Stimulated activated CD8-positive, alpha-beta memory T cell treated with anti-CD3 and anti-CD28 coated beads, Interleukin-4, amount 100 ng/mL, for 4 hours (primary cell): ENCODE data around the gene FAM234B.

Source experiments
- DNase-seq, 2 donors: peaks; one replicate each; pipeline ENCODE4 v3.0.0-alpha.2; 2020; ENCODE audit warnings: low read depth in 2 of 2, low spot score in 1 of 2

Gene FAM234B, protein sequence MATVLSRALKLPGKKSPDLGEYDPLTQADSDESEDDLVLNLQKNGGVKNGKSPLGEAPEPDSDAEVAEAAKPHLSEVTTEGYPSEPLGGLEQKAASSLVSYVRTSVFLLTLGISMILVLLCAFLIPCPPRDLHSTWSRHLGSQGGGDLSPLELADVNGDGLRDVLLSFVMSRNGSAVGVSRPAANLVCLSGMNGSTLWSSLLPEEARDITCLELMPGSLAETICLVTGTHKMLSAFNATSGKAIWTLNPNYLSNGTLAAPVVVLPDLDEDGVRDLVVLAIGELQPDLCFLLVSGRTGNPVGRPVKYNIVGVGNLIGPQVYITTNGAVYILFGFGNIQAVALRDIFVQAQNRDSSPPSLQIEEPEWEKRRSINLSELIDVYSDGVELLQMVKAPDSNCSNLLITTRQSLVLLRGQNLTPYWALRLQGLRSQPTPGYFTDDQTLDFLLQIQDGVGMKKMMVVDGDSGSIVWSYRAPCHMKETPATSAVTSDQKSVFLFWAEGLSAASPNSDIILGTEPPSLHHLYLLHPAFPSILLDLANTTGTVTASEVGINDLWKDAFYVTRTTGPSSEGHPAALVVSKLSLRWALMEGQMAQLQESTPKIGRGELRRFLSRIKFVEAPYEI

DNA sequence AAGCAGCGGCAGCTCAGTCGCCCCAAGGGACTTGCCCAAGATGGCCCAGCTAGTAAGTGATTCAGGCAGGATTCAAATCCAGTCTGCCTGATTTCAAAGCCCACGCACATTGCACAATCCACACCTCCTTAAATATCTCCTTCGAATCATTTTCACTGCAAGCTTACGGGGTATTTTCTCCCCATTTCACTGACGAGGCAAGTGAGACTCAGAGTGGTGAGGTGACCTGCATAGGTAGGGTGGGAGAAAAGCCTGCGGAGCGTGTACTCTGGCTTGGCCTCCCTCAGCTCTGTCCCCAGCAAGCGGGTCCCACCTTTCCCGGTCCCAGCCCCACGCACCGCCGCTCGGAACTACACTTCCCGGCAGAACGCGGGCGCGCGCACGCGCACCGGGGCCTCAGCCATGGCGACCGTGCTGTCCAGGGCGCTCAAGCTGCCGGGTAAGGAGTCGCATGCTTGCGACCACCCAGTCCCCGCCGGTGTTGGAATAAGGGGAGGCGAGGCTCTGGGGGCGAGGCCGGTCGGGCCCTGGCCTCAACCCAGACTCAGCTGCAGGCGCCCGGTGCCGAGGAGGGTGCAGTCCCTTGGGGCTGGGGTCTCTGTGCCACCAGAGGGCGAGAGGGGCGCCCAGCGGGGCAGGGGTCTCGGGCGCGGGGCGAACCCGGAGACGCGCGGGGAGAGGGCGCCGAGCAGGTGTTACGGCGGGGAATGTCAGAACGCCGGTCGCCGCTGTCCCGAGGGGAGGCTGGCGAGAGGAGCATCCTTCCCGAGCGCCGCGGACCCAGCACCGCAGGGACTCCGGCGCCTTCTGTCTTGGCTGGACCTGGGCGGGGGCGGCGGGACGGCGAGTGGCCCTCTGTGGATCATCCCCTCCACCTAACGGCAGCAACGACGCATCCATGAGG lies at the start of gene FAM234B:
Gene FAM234B, plus strand, starts transcription at position 380 of the 904 bp plus-strand sequence. Its CDS starts 23 bp downstream, at position 403.
- DNase-seq: peak; percentile 48 to 53

DNA sequence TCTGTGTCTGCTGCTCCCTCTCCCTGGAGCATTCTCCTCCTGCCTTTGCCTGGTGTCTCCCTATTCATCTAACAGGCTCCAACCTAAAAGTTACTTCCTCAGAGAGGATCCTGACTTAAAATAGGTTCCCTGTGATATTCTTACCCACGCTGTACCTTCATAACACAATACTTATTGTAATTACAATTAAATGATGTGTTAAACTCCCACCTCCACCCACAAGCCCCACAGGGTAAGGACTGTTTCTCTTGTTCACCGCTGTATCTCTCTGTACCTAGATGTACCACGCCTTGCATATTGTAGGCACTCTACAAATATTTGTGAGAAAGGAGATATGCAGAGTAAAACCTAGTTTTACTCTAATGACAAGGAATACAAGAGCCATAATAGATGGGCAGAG lies 49.1 kb upstream of the FAM234B start:
- DNase-seq: no peak

DNA sequence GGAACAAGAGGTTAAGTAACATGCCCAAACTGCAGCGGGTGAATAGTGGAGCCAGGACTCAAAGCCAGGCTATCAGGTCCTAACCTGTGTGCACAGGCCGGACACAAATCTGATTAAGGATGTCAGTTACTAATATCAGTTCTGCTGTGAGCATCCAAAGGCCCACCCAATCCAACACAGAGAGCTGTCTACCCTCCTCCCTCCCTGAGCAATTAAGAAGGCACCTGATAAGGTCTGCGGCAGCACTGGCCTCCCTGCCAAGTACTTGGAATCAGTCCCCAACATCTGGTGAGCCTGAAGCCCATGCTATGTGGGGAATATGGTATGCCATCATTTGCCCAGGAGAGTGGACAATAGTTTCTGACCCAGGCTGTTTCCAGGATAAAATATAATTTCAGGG lies 48.0 kb upstream of the FAM234B start:
- DNase-seq: no peak

DNA sequence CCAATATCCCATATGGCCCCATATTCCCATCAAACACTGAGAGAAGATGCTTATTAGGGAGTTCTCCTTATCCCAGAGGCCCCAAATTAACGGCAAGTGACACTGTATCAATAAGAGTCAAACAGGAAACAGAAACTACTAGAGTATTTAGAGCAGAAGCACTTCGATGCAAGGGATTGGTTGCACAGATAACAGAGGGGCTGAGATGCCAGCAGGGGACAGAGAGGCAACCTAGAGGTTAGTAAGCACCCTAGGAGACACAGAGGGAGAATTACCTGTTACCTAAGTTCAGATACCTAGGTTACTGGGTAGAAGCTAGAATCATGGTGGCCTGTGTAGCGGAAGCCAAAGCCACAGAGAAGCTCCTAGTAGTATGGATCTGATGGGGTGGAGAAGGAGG lies 47.0 kb upstream of the FAM234B start:
- DNase-seq: no peak

DNA sequence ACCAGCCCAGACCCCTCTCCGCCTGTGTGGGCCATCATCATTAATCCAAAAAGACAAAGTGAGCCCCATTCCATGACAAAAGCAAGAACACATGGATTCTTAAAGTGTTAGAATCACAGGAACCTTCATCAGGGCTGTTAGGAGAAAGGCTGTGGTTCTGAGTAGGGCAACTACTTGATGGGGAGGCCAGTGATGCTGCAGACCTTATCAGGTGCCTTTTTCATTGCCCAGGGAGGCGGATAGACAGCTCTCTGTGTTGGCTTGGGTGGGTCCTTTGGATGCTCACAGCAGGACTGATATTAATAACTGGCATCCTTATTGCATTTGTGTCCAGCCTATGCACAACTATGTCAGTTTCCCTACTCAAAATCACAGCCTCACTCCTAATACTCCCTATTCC lies 46.4 kb upstream of the FAM234B start:
- no peak for DNase-seq

DNA sequence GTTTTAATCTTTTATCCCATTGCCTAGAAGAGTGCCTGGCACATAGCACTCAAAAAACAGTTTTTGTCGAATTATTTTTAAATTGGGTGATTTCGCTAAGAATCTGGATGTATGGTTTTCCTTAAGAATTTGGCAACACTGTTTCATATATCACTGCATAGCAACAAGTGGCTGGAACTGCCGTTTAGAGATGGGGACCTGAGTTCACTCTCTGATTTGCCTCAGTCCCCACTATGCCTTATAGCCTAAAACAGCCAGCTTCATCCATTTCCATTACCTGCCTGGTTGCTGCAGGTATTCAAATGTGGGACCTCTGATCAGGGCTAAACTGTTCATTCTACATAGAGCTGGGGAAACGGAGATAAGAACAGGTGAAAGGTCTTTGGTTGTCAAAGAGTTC lies 45.9 kb upstream of the FAM234B start:
- no peak for DNase-seq

DNA sequence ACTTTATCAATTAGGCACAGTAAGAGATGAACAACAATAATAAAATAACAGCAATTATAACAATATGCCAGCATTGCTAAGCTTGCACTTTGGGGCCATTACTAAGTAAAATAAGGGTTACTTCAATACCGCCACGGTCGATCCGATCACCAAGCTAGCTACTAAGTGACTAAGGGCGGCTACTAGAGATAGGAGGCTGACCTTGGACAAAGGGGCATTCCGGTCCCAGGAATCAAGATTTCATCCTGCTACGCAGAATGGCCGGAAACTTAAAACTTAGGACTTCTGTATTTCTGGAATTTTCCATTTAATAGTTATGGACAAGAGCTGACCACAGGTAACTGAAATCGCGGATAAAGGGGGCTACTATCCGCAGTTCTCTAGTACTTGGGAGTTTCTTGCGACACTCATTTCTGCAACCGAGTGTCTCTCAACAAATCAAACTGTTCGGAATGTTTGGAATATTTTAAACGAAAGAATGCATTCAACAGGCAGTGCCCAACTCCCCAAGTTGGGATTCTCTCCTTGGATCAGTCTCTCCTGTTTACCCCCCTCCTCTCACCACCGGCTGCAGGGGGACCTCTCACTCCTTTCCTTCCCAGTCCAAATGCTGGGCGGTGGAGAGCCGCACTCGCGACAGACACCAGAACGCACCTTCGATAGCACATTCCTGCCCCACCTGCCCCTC lies 44.8 kb upstream of the FAM234B start:
- DNase-seq: peak in 1 of 2 donors; percentile 1

DNA sequence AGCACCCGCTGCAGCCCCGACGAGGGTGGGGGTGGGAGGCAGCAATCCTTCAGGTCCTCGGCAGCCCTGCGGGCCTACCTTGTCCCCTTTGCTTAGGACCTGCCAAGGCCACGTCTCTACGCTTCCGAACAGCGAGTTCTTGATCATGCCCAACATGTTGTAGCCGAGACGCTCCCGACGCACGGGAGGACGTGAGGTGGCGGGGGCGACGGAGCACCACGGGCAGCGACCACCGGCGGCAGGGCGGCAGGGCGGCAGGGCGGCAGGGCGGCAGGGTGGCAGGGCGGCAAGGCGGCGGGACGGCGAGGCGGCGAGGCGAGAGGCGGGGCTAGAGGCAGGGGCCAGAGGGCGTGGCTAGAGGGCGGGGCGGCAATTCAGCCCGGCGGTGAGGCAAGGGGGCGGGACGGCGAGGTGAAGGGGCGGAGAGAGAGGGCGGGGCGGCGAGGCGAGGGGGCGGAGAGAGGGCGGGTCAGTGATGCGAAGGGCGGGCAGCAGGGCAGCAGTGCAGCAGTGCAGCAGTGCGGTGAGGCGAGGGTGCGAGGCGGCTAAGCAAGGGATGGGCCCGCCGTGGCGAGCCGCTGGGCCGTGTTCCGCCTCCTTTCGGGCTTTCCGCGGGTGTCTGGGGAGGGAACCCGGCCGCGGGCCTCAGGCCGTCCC lies 44.1 kb upstream of the FAM234B start, which contains the start of gene HEBP1:
Gene HEBP1, minus strand, starts transcription at position 307 of the 657 bp plus-strand sequence. Its CDS starts 151 bp downstream, at position 156.
- peak; percentile 90 to 95 for DNase-seq

DNA sequence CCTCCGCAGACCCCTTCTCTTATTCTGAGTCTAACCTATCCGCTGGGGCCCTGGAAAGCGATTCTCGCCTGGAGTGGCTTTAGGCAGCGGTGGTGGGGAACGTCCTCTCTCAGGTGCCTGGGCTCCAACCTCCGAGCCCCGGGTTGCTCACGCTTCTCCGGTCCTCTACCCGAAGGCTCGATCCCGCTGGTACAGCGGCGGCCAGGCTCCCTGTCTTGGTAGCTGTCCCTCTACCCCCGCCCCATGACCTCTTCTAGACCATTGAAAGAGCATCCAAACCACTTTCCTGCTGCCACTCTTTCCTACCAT lies 43.6 kb upstream of the FAM234B start:
- DNase-seq: peak in 1 of 2 donors; percentile 6

DNA sequence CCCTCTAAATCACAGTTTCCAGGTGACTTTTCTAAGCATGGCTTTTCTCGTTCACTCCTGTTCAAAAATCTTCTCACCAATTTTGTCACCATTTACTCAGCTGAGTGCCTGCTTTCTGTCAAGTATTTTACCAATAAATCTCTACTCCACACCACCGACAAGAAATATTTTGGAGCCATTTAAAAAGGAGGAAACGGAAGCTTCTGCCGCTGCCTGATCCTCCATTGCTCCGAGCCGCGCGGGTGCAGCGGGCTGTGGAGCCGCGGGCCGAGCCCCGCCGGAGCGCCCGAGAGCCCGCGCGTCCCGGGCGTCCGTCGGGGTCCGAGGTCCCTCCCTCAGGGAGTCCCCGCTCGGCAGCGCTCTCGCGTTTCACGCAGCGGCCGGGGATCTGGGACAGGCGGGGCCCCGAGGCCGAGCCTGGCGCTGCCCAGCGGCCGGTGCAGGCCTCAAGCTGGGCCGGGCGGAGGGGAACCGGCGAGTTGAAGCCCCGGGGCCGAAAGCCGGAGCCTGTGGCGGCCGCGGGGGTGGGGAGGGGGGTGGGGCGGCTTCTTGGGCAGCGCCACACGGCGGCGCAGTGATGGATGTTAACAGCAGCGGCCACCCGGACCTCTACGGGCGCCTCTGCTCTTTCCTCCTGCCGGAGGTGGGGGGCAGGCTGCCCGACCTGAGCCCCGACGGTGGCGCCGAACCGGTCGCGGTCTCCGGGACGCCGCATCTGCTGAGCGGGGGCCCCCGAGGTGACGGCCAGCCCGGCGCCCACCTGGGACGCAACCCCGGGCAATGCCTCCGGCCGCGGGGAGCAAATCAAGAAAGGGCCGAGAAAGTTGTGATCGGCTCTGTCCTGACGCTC lies 43.0 kb upstream of the FAM234B start:
- DNase-seq: peak in 1 of 2 donors; percentile 1

DNA sequence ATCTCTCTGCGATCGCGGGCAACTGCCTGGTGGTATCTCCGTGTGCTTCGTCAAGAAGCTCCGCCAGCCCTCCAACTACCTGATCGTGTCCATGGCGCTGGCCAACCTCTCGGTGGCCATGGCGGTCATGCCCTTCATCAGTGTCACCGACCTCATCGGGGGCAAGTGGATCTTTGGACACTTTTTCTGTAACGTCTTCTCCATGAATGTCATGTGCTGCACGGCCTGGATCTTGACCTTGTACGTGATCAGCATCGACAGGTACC lies 42.5 kb upstream of the FAM234B start:
- no peak for DNase-seq

DNA sequence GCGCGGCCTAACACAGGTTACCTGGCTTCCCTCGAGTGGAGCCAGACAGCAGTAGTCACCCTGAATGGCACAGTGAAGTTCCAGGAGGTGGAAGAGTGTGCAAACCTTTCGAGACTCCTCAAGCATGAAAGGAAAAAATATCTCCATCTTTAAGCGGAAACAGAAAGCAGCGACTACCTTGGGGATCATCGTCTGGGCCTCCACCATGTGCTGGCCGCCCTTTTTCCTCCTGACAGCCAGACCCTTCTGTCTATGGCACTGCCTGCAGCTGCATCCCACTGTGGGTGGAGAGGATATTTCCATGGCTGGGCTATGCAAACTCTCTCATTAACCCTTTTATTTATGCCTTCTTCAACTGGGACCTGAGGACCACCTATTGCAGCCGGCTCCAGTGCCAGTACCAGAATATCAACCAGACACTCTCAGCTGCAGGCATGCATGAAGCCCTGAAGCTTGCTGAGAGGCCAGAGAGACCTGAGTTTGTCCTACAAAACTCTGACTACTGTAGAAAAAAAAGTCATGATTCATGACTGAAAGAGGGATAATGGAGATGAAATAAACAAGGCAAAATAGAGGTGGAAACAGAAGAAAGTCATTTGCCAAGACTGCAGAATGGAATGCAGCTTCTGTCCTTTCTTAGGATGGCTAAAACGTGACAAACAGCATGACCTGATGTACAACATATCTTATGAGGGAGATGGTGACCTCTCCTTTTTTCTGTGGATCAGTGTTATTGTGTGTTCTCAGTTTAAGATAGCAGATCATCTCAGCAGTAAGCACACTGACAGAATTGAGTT lies 41.7 kb upstream of the FAM234B start:
- no peak for DNase-seq

DNA sequence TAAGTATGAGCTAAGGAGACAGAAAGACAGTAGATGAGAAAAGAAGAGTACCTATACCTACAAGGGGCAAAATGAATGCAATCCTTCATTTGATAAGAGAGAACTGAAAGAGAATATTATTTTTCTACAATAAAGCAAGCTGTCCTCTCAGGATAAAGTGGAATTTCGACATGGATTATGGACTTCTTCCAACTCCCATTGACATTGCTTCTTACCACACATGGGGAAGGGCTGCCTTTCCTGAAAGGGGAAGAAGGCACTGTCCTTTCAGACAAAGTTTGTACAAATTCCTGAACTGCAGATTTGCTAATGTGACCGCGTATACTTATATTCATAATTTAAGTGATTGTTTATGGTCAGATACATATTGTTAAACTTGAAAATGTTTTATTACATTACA lies 39.8 kb upstream of the FAM234B start:
- no peak for DNase-seq

DNA sequence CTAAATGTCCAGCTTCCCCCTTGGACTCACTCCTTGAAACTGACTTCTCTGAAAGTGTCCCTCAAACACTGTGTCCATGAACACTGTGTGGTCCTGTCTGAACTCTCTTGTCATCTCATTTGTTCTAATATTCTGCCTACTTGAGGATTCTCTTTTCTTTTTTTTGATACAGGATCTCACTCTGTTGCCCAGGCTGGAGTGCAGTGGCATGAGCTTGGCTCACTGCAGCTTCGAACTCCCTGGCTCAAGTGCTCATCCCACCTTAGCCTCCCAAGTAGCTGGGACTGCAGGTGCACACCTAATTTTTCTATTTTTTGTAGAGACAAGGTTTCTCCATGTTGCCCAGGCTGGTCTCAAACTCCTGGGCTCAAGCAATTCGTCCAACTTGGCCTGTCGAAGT lies 39.2 kb upstream of the FAM234B start:
- DNase-seq: no peak

DNA sequence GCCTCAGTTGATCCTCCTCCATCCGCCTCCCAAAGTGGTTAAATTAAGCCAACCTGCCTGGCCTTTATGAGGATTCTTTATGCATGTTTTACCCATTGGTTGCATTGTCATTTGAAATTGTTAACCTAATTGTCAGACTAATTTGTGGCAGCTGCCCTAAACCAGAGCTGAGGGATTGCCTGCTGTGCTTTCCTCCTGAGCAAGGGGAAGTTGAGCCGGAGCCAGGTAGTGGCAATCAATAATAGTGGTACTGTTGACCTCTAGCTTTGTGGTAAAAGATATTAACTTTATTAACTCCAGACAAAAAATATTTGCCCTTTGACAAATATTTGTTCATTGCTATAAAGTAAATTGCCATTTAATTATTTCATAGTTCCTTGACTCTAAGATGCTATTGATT lies 38.5 kb upstream of the FAM234B start:
- no peak for DNase-seq

DNA sequence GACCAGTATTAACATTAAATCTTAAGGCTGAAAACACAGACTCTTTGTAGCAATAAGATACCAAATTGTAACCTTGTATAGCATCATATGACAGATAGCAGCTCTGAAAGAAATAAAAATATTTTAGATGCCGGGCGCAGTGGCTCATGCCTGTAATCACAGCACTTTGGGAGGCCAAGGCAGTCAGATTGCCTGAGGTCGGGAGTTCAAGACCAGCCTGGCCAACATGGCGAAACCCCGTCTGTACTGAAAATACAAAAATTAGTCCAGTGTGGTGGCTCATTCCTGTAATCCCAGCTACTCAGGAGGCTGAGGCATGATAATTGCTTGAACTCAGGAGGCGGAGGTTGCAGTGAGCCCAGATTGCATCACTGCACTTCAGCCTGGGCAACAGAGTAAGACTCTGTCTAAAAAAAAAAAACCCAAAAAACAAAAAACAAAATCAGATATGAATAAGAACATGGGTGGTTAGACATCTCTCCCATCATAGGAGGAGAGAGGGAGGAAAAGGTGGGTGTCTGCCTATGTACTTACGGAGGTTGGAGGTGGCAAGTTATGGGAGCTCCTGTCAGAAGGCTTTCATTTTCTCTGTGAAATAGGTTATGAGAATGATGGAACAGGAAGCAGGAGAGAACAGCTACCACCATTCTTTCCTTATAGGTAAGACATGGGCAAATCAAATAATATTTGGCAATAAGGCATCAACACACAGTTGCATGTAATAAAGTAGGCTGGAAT lies 36.5 kb upstream of the FAM234B start:
- DNase-seq: no peak

DNA sequence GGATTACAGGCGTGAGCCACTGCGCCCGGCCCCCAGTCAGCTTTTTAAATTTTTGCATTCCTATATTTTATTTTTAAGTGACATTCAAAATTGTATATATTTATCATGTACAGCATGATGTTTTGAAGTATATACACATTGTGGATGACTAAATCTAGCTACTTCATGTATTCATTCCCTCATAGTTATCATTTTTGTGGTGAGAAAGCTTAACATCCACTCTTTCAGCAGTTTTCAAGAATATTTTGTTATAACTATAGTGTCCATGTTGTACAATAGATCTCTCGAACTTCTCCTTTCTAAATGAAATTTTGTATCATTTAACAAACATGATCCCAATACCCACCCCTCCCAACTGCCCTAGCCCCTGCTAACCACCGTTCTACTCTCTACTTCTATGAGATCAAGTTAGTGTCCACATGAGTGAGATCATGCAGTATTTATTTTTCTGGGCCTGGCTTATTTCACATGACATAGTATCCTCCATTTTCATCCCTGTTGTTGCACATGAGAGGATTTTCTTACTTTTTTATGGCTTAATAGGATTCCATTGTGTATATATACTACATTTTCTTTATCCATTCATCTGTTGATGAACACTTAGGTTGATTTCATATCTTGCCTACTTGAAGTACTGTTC lies 35.3 kb upstream of the FAM234B start:
- DNase-seq: no peak

DNA sequence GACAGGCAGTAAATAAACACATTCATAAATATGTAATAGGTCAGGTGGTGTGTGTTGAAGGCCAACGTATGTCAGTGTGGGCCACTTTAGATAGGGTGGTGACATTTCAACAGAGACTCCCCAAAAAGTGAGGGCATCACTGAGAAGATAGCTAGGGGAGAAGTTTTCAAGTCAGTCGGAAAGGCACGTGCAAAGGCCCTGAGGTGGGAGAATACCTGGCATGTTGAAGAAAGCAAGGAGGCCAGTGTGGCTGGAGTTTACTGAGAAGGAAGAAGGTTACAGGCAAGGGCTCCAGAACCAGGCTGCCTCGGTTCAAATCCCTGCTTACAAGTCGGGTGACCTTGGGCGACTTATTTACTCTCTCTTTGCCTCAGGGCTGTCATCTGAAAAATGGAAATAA lies 33.1 kb upstream of the FAM234B start:
- no peak for DNase-seq
